HG02763 (cell line): ENCODE data around the gene PTPRN2.

Experiments used
- ATAC-seq: cut with Tn5 transposase; IDR thresholded peaks from one replicate; pipeline ENCODE4 v1.9.1; 2021; ENCODE audit warnings: mild to moderate bottlenecking, moderate library complexity; ENCODE audit not compliant: unreplicated experiment

PTPRN2 gene

GRCh38 chr7:158447506-158448171 is 140.0 kb downstream of the PTPRN2 start:
- no peak for ATAC-seq

GRCh38 chr7:158447151-158447505 is 140.5 kb downstream of the PTPRN2 start:
- no peak for ATAC-seq

- no peak for ATAC-seq
These were observed 140.9 kb downstream of the PTPRN2 start for GRCh38 chr7:158446706-158447105.

- ATAC-seq, result no peak
These were observed 141.3 kb downstream of the PTPRN2 start for GRCh38 chr7:158446281-158446680.

- ATAC-seq, result no peak
These were observed 142.0 kb downstream of the PTPRN2 start for GRCh38 chr7:158445421-158446175.

GRCh38 chr7:158444501-158445420 is 142.9 kb downstream of the PTPRN2 start:
- no peak for ATAC-seq

GRCh38 chr7:158443688-158444483 is 143.7 kb downstream of the PTPRN2 start:
- no peak for ATAC-seq

- no peak for ATAC-seq
These were observed 144.5 kb downstream of the PTPRN2 start for GRCh38 chr7:158443014-158443687.

GRCh38 chr7:158442260-158442659 is 145.4 kb downstream of the PTPRN2 start:
- no peak for ATAC-seq

- ATAC-seq, result no peak
These were observed 148.6 kb downstream of the PTPRN2 start for GRCh38 chr7:158439035-158439434.

- ATAC-seq, result no peak
These were observed 155.0 kb downstream of the PTPRN2 start for GRCh38 chr7:158432369-158433341.

GRCh38 chr7:158431941-158432347 is 155.7 kb downstream of the PTPRN2 start:
- ATAC-seq, result no peak

GRCh38 chr7:158431055-158431940 is 156.3 kb downstream of the PTPRN2 start:
- ATAC-seq, result no peak

- no peak for ATAC-seq
These were observed 157.2 kb downstream of the PTPRN2 start for GRCh38 chr7:158430308-158431034.

- no peak for ATAC-seq
These were observed 158.5 kb downstream of the PTPRN2 start for GRCh38 chr7:158428837-158429753.

- ATAC-seq, result no peak
These were observed 159.3 kb downstream of the PTPRN2 start for GRCh38 chr7:158428131-158428836.
